GM23248 (cell line): ENCODE measurements around the gene CFAP126. TPM values are rescaled to one million over a fixed set of nuclear protein-coding genes. Genes with fewer than 3 reads are reported as not detected.

ENCODE experiments used
- DNase-seq: peaks from one replicate; pipeline ENCODE4 v3.0.0-alpha.2; 2015
- H2AFZ ChIP-seq: fragments of 200-600 bp; sonication (generic); 2 replicates; pipeline ENCODE4 v1.6.1; 2016; ENCODE audit warnings: antibody characterized with exemption
- H3F3A ChIP-seq: fragments of 200-600 bp; sonication (generic); 2 replicates; pipeline ENCODE4 v1.6.1; 2016; ENCODE audit warnings: mild to moderate bottlenecking, antibody characterized with exemption, mixed run types; ENCODE audit not compliant: insufficient read depth
- H3K27ac ChIP-seq: fragments of 200-600 bp; sonication (generic); 2 replicates; pipeline ENCODE4 v1.5.1; 2016; ENCODE audit warnings: mild to moderate bottlenecking
- H3K27me3 ChIP-seq: fragments of 200-600 bp; sonication (generic); replicated peaks from 2 replicates; pipeline ENCODE4 v1.6.1; 2016; ENCODE audit warnings: mild to moderate bottlenecking; ENCODE audit not compliant: insufficient read depth
- H3K36me3 ChIP-seq: fragments of 200-600 bp; sonication (generic); 2 replicates; pipeline ENCODE4 v1.6.1; 2016; ENCODE audit warnings: low read depth, mild to moderate bottlenecking
- H3K4me1 ChIP-seq: fragments of 200-600 bp; sonication (generic); 2 replicates; pipeline ENCODE4 v1.6.1; 2016; ENCODE audit warnings: mild to moderate bottlenecking; ENCODE audit not compliant: insufficient read depth
- H3K4me2 ChIP-seq: fragments of 200-600 bp; sonication (generic); one replicate; pipeline ENCODE4 v1.6.1; 2016; ENCODE audit warnings: mild to moderate bottlenecking; ENCODE audit not compliant: unreplicated experiment
- H3K4me3 ChIP-seq: fragments of 200-600 bp; sonication (generic); 2 replicates; pipeline ENCODE4 v1.5.1; 2016; ENCODE audit warnings: mild to moderate bottlenecking
- H3K79me2 ChIP-seq: fragments of 200-600 bp; sonication (generic); 2 replicates; pipeline ENCODE4 v1.6.1; 2016; ENCODE audit warnings: mild to moderate bottlenecking; ENCODE audit not compliant: insufficient read depth
- H3K9ac ChIP-seq: fragments of 200-600 bp; sonication (generic); 2 replicates; pipeline ENCODE4 v1.6.1; 2016; ENCODE audit warnings: mild to moderate bottlenecking
- H3K9me2 ChIP-seq: fragments of 200-600 bp; sonication (generic); 2 replicates; pipeline ENCODE4 v1.6.1; 2016; ENCODE audit warnings: mixed run types, mild to moderate bottlenecking, moderate library complexity; ENCODE audit not compliant: insufficient read depth
- H3K9me3 ChIP-seq: fragments of 200-600 bp; sonication (generic); one replicate; pipeline ENCODE4 v1.6.1; 2017; ENCODE audit warnings: low read depth
- H4K20me1 ChIP-seq: fragments of 200-600 bp; sonication (generic); 2 replicates; pipeline ENCODE4 v1.6.0; 2016; ENCODE audit not compliant: insufficient read depth
- EZH2 ChIP-seq: fragments of 200-600 bp; sonication (generic); IDR thresholded peaks from 2 replicates; pipeline ENCODE4 v1.6.1; 2018; ENCODE audit warnings: antibody characterized with exemption, mild to moderate bottlenecking; ENCODE audit not compliant: insufficient read depth, poor library complexity, severe bottlenecking
- EZH2phosphoT487 ChIP-seq: fragments of 200-600 bp; sonication (generic); IDR thresholded peaks from 2 replicates; pipeline ENCODE4 v1.6.1; 2018; ENCODE audit warnings: antibody characterized with exemption, moderate library complexity, mild to moderate bottlenecking, low read depth; ENCODE audit not compliant: insufficient read depth
- WGBS, 2 experiments: methylation state at CpG; one replicate each; pipeline ENCODE4 v1.1.6; 2015 to 2017; ENCODE audit warnings: low lambda C conversion rate in 2 of 2, low coverage in 1 of 2; ENCODE audit errors: missing lambda C conversion rate in 2 of 2; 5-methylcytosine and 5-hydroxymethylcytosine counted together
- in situ Hi-C: fragments of 300-500 bp; cut with MboI; formaldehyde crosslinking; loops from 2 replicates; pipeline ENCODE4 v1.15.0; 2020
- polyA plus RNA-seq: library from polyadenylated mRNA; unstranded; fragments of >200 nt; fragmentation: Nextera tagmentation; extraction: Ambion mirVana; gene quantifications from 2 replicates; pipeline ENCODE4 v1.2.1, GENCODE V29; 2016
- total RNA-seq: library from RNA; depleted of rRNA; stranded (reverse); fragments of >200 nt; shearing (Covaris generic); gene quantifications from 2 replicates; pipeline ENCODE4 v1.2.3, GENCODE V29; 2014

CFAP126 gene
- total and polyA plus RNA-seq, 2 experiments from 2014 or later, result not detected

- no peak overlapping the region for H2AFZ ChIP-seq
- WGBS, 2 experiments, result 52% methylated on average over 2 of the region's 2 CpGs
- H4K20me1 ChIP-seq, result no peaks in the 10 kb centered on the region
- no peak overlapping the region for H3K4me3 ChIP-seq
- no peaks in the 10 kb centered on the region for H3K79me2 ChIP-seq
- peak; percentile 38 for DNase-seq
- H3K9me2 ChIP-seq, result no peaks in the 10 kb centered on the region
- no peaks in the 10 kb centered on the region for H3K9me3 ChIP-seq
- no peak for TF ChIP-seq EZH2
- no peaks in the 10 kb centered on the region for H3K27me3 ChIP-seq
- H3K9ac ChIP-seq, result no peak overlapping the region
- in situ Hi-C loops, result no loop called here
- no peak overlapping the region for H3K27ac ChIP-seq
- no peak overlapping the region for H3K4me2 ChIP-seq
- no peaks in the 10 kb centered on the region for H3K36me3 ChIP-seq
- no peaks in the 10 kb centered on the region for H3F3A ChIP-seq
- H3K4me1 ChIP-seq, result no peaks in the 10 kb centered on the region
Observed at GRCh38 chr1:161374373-161374772, 6.7 kb upstream of the CFAP126 start.

- in situ Hi-C loops, result no loop called here
Observed at GRCh38 chr1:161373442-161373841, 5.8 kb upstream of the CFAP126 start.

GRCh38 chr1:161365207-161365606 is 2.5 kb downstream of the CFAP126 start:
- Histone ChIP-seq H3K4me2 (no peak overlapping the region), H3K9me3 (no peaks in the 10 kb centered on the region), H3K9me2 (no peaks in the 10 kb centered on the region), H3K27me3 (no peaks in the 10 kb centered on the region), H3K9ac (no peak overlapping the region), H3K79me2 (no peaks in the 10 kb centered on the region), H3K4me1 (no peaks in the 10 kb centered on the region), H3K36me3 (peaks cover 9% of the 10 kb centered on the region; the same call in 1 of the 2 replicates), H2AFZ (no peak overlapping the region), H4K20me1 (no peaks in the 10 kb centered on the region), H3F3A (no peaks in the 10 kb centered on the region), H3K4me3 (no peak overlapping the region), H3K27ac (no peak overlapping the region)
- in situ Hi-C loops, result no loop called here
- TF ChIP-seq EZH2, result no peak
- TF ChIP-seq EZH2phosphoT487, result no peak
- no peak for DNase-seq

More at GRCh38 chr1:161373442-161373841, 5.8 kb upstream of the CFAP126 start:
- Histone ChIP-seq H3K36me3 (no peaks in the 10 kb centered on the region), H3K4me2 (no peak overlapping the region), H3K9me2 (no peaks in the 10 kb centered on the region), H2AFZ (no peak overlapping the region), H3F3A (no peaks in the 10 kb centered on the region), H3K4me1 (no peaks in the 10 kb centered on the region), H3K27me3 (no peaks in the 10 kb centered on the region), H3K27ac (no peak overlapping the region), H3K9ac (no peak overlapping the region), H3K79me2 (no peaks in the 10 kb centered on the region), H3K9me3 (no peaks in the 10 kb centered on the region), H4K20me1 (no peaks in the 10 kb centered on the region), H3K4me3 (no peak overlapping the region)
- DNase-seq, result no peak
- no peak for TF ChIP-seq EZH2phosphoT487
- TF ChIP-seq EZH2, result no peak

GRCh38 chr1:161364332-161364731 is 3.3 kb downstream of the CFAP126 start:
- TF ChIP-seq EZH2phosphoT487 (no peak), EZH2 (no peak)
- Histone ChIP-seq H3K4me3 (no peak overlapping the region), H3K79me2 (peaks cover 5% of the 10 kb centered on the region; the same call in 1 of the 2 replicates), H3K9me3 (no peaks in the 10 kb centered on the region), H3K9ac (no peak overlapping the region), H3K36me3 (peaks cover 9% of the 10 kb centered on the region; the same call in 1 of the 2 replicates), H3K9me2 (no peaks in the 10 kb centered on the region), H3K27me3 (no peaks in the 10 kb centered on the region), H2AFZ (no peak overlapping the region), H3K4me1 (no peaks in the 10 kb centered on the region), H4K20me1 (no peaks in the 10 kb centered on the region), H3K4me2 (no peak overlapping the region), H3K27ac (no peak overlapping the region), H3F3A (no peaks in the 10 kb centered on the region)
- peak; percentile 21 for DNase-seq
- in situ Hi-C loops, result no loop called here

- H3K9me3 ChIP-seq, result no peaks in the 10 kb centered on the region
- DNase-seq, result no peak
- no peaks in the 10 kb centered on the region for H3K4me1 ChIP-seq
- H3K36me3 ChIP-seq, result peaks cover 21% of the 10 kb centered on the region; the same call in 1 of the 2 replicates
- H2AFZ ChIP-seq, result no peak overlapping the region
- TF ChIP-seq EZH2, result no peak
- TF ChIP-seq EZH2phosphoT487, result no peak
- in situ Hi-C loops, result no loop called here
- no peak overlapping the region for H3K9ac ChIP-seq
- H3K27ac ChIP-seq, result no peak overlapping the region
- H4K20me1 ChIP-seq, result no peaks in the 10 kb centered on the region
- no peak overlapping the region for H3K4me2 ChIP-seq
- H3K27me3 ChIP-seq, result no peaks in the 10 kb centered on the region
- peaks cover 15% of the 10 kb centered on the region; the same call in 1 of the 2 replicates for H3K79me2 ChIP-seq
- H3K9me2 ChIP-seq, result no peaks in the 10 kb centered on the region
- no peak overlapping the region for H3K4me3 ChIP-seq
- no peaks in the 10 kb centered on the region for H3F3A ChIP-seq
Observed at GRCh38 chr1:161359291-161359690, 8.4 kb downstream of the CFAP126 start.
